ENCODE measurements around the gene LRRC14B.
"Not testable (repeated sequence)": the region's sequence is repeated elsewhere in the genome, so short reads cannot be mapped to it uniquely, and the experiment has no call there.

The LRRC14B gene

GRCh38 chr5:215256-215655, 24.0 kb downstream of the LRRC14B start:
- not testable (repeated sequence) for DNase-seq

- DNase-seq = not testable (repeated sequence)
Observed at GRCh38 chr5:216076-216475, 24.8 kb downstream of the LRRC14B start.

- DNase-seq = peak; percentile 97
Observed at GRCh38 chr5:217494-218456, 26.5 kb downstream of the LRRC14B start, which contains the start of the genes CCDC127 and SDHA. TSS of gene CCDC127 (minus strand) at chr5:218153. CDS start at chr5:216849, 1,304 bp downstream. TSS of gene SDHA (plus strand) at chr5:218320. CDS start at chr5:218356, 36 bp downstream.

- DNase-seq = peak; percentile 12
Observed at GRCh38 chr5:218457-219291, 27.4 kb downstream of the LRRC14B start.

GRCh38 chr5:219460-219863, 28.2 kb downstream of the LRRC14B start:
- peak; percentile 46 for DNase-seq

GRCh38 chr5:219991-220390, 28.7 kb downstream of the LRRC14B start:
- DNase-seq = peak; percentile 52

- not testable (repeated sequence) for DNase-seq
Observed at GRCh38 chr5:222951-223715, 31.8 kb downstream of the LRRC14B start.

GRCh38 chr5:223791-224190, 32.5 kb downstream of the LRRC14B start:
- no peak for DNase-seq

GRCh38 chr5:225334-225733, 34.0 kb downstream of the LRRC14B start:
- DNase-seq = no peak

- DNase-seq = not testable (repeated sequence)
Observed at GRCh38 chr5:227375-227774, 36.1 kb downstream of the LRRC14B start.

GRCh38 chr5:228886-229285, 37.6 kb downstream of the LRRC14B start:
- DNase-seq = no peak

GRCh38 chr5:230711-231110, 39.4 kb downstream of the LRRC14B start:
- no peak for DNase-seq

GRCh38 chr5:231661-232060, 40.4 kb downstream of the LRRC14B start:
- DNase-seq = no peak

GRCh38 chr5:233426-233825, 42.1 kb downstream of the LRRC14B start:
- DNase-seq = not testable (repeated sequence)

GRCh38 chr5:234450-234849, 43.2 kb downstream of the LRRC14B start:
- no peak for DNase-seq

- not testable (repeated sequence) for DNase-seq
Observed at GRCh38 chr5:235527-235926, 44.2 kb downstream of the LRRC14B start.

- not testable (repeated sequence) for DNase-seq
Observed at GRCh38 chr5:237931-238330, 46.6 kb downstream of the LRRC14B start.

- DNase-seq = not testable (repeated sequence)
Observed at GRCh38 chr5:240550-240949, 49.3 kb downstream of the LRRC14B start.

- DNase-seq = not testable (repeated sequence)
Observed at GRCh38 chr5:241045-241669, 49.9 kb downstream of the LRRC14B start.

GRCh38 chr5:243683-244367, 52.5 kb downstream of the LRRC14B start:
- not testable (repeated sequence) for DNase-seq

- DNase-seq = not testable (repeated sequence)
Observed at GRCh38 chr5:245717-246116, 54.4 kb downstream of the LRRC14B start.
